HEK293 (cell line): Measurements from ENCODE around the gene SRGAP2C.
"Not testable (repeated sequence)": the region's sequence is repeated elsewhere in the genome, so short reads cannot be mapped to it uniquely, and the experiment has no call there.

Source experiments
- CTCF ChIA-PET: fragments of 350-600 bp; formaldehyde crosslinking; extraction: SDS; loops from one replicate; lab custom pipeline; 2021; ENCODE audit warnings: antibody characterized with exemption; lab: Yijun Ruan, JAX
- POLR2A ChIA-PET: fragments of 300-600 bp; formaldehyde crosslinking; extraction: SDS; loops from one replicate; lab custom pipeline; 2020; ENCODE audit warnings: antibody characterized with exemption, inconsistent platforms; lab: Yijun Ruan, JAX
- H3K27ac ChIP-seq: fragments of 200-500 bp; sonication (Bioruptor generic); 2 replicates; pipeline ENCODE4 v1.5.1; 2014; ENCODE audit warnings: low read depth, low read length, control low read depth, inconsistent platforms; ENCODE audit errors: extremely low read depth
- H3K36me3 ChIP-seq, 2 experiments: fragments of 200-500 bp in 1 of 2; sonication (Bioruptor generic) in 1 of 2; 1 replicate in 1 of 2; 2 replicates in 1 of 2; pipeline ENCODE4 v1.5.1; 2014 to 2017; ENCODE audit warnings: inconsistent platforms in 2 of 2, low read length in 2 of 2; ENCODE audit not compliant: control insufficient read depth in 2 of 2, insufficient read depth in 1 of 2
- H3K4me1 ChIP-seq: fragments of 200-500 bp; sonication (Bioruptor generic); 2 replicates; pipeline ENCODE4 v1.5.1; 2014; ENCODE audit warnings: mild to moderate bottlenecking, low read length, inconsistent platforms; ENCODE audit not compliant: control insufficient read depth, insufficient read depth
- H3K4me3 ChIP-seq: 2 replicates; pipeline ENCODE4 v1.5.1; 2011; ENCODE audit warnings: low read depth, mild to moderate bottlenecking, control low read depth, low read length, moderate library complexity
- H3K9me3 ChIP-seq: fragments of 200-500 bp; sonication (Bioruptor generic); 2 replicates; pipeline ENCODE4 v1.5.1; 2014; ENCODE audit warnings: low read depth, low read length, inconsistent platforms; ENCODE audit not compliant: control insufficient read depth, insufficient read depth
- ATF2 ChIP-seq: fragments of 450-650 bp; formaldehyde crosslinking; IDR thresholded peaks from 2 replicates; pipeline ENCODE4 v1.5.1; 2016; ENCODE audit warnings: missing biosample characterization, missing genetic modification characterization, low read depth

Gene SRGAP2C

GRCh38 chr1:121368910-121369309 lies 184.1 kb downstream of the SRGAP2C start:
- H3K36me3 ChIP-seq, H3K9me3 ChIP-seq, H3K27ac ChIP-seq, CTCF ChIA-PET, H3K4me3 ChIP-seq, POLR2A ChIA-PET, H3K4me1 ChIP-seq: not testable (repeated sequence)

GRCh38 chr1:121369959-121370358 lies 185.2 kb downstream of the SRGAP2C start:
- POLR2A ChIA-PET, H3K9me3 ChIP-seq: not testable (repeated sequence)

GRCh38 chr1:121374851-121375367 lies 190.1 kb downstream of the SRGAP2C start:
- CTCF ChIA-PET, H3K4me1 ChIP-seq, POLR2A ChIA-PET, H3K4me3 ChIP-seq, H3K36me3 ChIP-seq, H3K27ac ChIP-seq, H3K9me3 ChIP-seq: not testable (repeated sequence)

More at GRCh38 chr1:121369959-121370358, 185.2 kb downstream of the SRGAP2C start:
- CTCF ChIA-PET, H3K4me1 ChIP-seq, H3K36me3 ChIP-seq, H3K4me3 ChIP-seq, H3K27ac ChIP-seq: not testable (repeated sequence)

DNA sequence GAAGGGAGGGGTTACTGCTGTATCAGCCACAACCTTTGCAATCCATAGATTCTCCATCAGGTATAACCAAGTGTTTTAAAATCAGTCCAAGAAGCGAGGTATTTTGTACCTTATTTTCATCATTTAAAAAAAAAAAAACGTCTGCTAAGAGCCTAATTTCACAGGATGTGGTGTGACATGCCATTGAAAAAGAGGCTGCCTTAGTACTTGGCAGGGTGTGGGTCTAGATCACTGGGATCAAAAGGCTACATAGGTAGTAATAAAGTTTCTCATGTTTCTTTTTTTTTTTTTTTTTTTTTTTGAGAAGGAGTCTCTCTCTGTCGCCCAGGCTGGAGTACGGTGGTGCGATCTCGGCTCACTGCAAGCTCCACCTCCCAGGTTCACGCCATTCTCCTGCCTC lies 192.2 kb downstream of the SRGAP2C start:
- H3K4me1 ChIP-seq, H3K4me3 ChIP-seq, CTCF ChIA-PET, H3K27ac ChIP-seq, H3K36me3 ChIP-seq, POLR2A ChIA-PET, H3K9me3 ChIP-seq: not testable (repeated sequence)

- H3K27ac ChIP-seq, H3K36me3 ChIP-seq, H3K4me3 ChIP-seq, H3K4me1 ChIP-seq, POLR2A ChIA-PET, CTCF ChIA-PET, H3K9me3 ChIP-seq: not testable (repeated sequence)
Measured at GRCh38 chr1:121378757-121379156, 194.0 kb downstream of the SRGAP2C start.

- CTCF ChIA-PET, H3K9me3 ChIP-seq, H3K27ac ChIP-seq, H3K36me3 ChIP-seq, H3K4me3 ChIP-seq, H3K4me1 ChIP-seq, POLR2A ChIA-PET: not testable (repeated sequence)
Measured at GRCh38 chr1:121384754-121385153, 200.0 kb downstream of the SRGAP2C start.

GRCh38 chr1:121385162-121385561 lies 200.4 kb downstream of the SRGAP2C start:
- POLR2A ChIA-PET, H3K4me3 ChIP-seq, H3K9me3 ChIP-seq, H3K36me3 ChIP-seq, H3K4me1 ChIP-seq, CTCF ChIA-PET, H3K27ac ChIP-seq: not testable (repeated sequence)

DNA sequence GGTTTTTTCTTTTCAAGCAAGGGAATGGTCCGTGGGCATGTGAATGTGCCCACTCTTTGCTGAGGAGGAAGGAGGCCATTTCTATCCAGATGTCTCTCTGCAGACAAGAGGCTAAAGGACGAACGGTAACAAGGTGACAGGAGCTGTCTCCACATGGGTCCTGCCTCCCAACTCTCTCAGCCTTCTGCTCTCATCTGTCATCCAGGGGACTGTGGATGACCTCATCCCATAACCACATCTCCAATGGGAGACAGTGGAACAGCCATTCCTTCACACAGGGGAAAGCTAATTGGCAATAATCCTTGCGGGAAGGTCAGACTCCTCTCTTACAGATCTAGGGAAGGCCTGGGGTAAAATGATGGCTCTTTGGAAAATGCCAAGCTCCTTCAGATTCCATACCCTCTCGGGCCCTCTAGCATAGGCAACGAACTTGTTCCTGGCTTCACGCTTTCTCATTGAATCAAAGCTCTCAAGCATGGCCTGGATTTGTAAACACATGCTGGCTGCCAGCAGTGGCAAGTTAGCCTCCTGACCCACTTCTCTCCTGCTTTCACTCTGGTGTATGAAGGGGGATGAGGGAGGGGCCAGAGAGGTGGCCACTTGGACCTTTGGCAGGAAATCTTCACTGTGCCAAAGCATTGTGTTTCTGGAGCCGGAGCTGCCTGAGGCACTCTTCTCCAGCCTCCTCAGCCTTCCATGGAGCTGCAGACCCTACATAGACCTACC lies 201.0 kb downstream of the SRGAP2C start:
- H3K9me3 ChIP-seq, H3K4me3 ChIP-seq, CTCF ChIA-PET, H3K27ac ChIP-seq, POLR2A ChIA-PET, H3K36me3 ChIP-seq, H3K4me1 ChIP-seq: not testable (repeated sequence)
- 0 out of 2 replicates have a peak, but pooled peaks have one; percentile 4 for TF ChIP-seq ATF2 (tag by site-specific recombination)

- CTCF ChIA-PET, H3K4me3 ChIP-seq, H3K36me3 ChIP-seq, H3K27ac ChIP-seq, POLR2A ChIA-PET, H3K4me1 ChIP-seq, H3K9me3 ChIP-seq: not testable (repeated sequence)
Measured at GRCh38 chr1:121386319-121386948, 201.7 kb downstream of the SRGAP2C start.

- H3K4me1 ChIP-seq, H3K4me3 ChIP-seq, CTCF ChIA-PET, POLR2A ChIA-PET, H3K27ac ChIP-seq, H3K36me3 ChIP-seq, H3K9me3 ChIP-seq: not testable (repeated sequence)
Measured at GRCh38 chr1:121389895-121390560, 205.3 kb downstream of the SRGAP2C start.
